Endothelial cell of umbilical vein (primary cell): ENCODE data around the gene DDHD1. TPM values are rescaled to one million over a fixed set of nuclear protein-coding genes. Genes with fewer than 3 reads are reported as not detected.

Experiments used
- BruUV-seq: library from RNA; stranded (reverse); fragments of 400-500 nt; replicated peaks from 2 replicates; lab custom pipeline; 2021; lab: Mats Ljungman, UMichigan
- CTCF ChIA-PET: fragments of 300-600, 350-600 bp; sonication (Branson Sonifier 250); formaldehyde crosslinking; loops from one replicate; lab custom pipeline; 2021; ENCODE audit warnings: antibody characterized with exemption, inconsistent platforms; lab: Charles Lee
- POLR2A ChIA-PET: fragments of 300-600, 350-600 bp; sonication (Branson Sonifier 250); formaldehyde crosslinking; loops from one replicate; lab custom pipeline; 2021; ENCODE audit warnings: antibody characterized with exemption, inconsistent platforms; lab: Charles Lee
- DNase-seq: peaks from one replicate; pipeline ENCODE4 v3.0.0-alpha.2; 2011; ENCODE audit warnings: low read depth, low spot score
- FAIRE-seq: peaks from 2 replicates; lab custom pipeline; 2011; peaks lifted over from hg19 to GRCh38; lab: Jason Lieb, UNC
- H2AFZ ChIP-seq: 2 replicates; pipeline ENCODE4 v1.6.0; 2012; ENCODE audit warnings: low read depth, low read length, control low read depth, inconsistent platforms
- H3K27ac ChIP-seq: 2 replicates; pipeline ENCODE4 v1.5.1; 2011; ENCODE audit warnings: low read depth, mild to moderate bottlenecking, control low read depth, low read length, moderate library complexity; ENCODE audit not compliant: insufficient read depth
- H3K27me3 ChIP-seq, 2 experiments: 2 replicates each; pipeline versions ENCODE4 v1.6.0 to v1.6.1; 2011; ENCODE audit warnings: low read length in 2 of 2, mixed read lengths in 1 of 2; ENCODE audit not compliant: control insufficient read depth in 2 of 2, insufficient read depth in 2 of 2
- H3K36me3 ChIP-seq, 2 experiments: 2 replicates in 1 of 2; 3 replicates in 1 of 2; pipeline ENCODE4 v1.5.1; 2011; ENCODE audit warnings: low read length in 2 of 2, mild to moderate bottlenecking in 1 of 2, moderate library complexity in 1 of 2; ENCODE audit not compliant: control insufficient read depth in 2 of 2, insufficient read depth in 2 of 2; ENCODE audit errors: extremely low read depth in 1 of 2
- H3K4me1 ChIP-seq: 3 replicates; pipeline ENCODE4 v1.5.1; 2011; ENCODE audit warnings: mild to moderate bottlenecking, low read length; ENCODE audit not compliant: control insufficient read depth, insufficient read depth; ENCODE audit errors: extremely low read depth
- H3K4me2 ChIP-seq: 2 replicates; pipeline ENCODE4 v1.6.1; 2011; ENCODE audit warnings: low read length, control low read depth, mixed read lengths; ENCODE audit not compliant: insufficient read depth
- H3K4me3 ChIP-seq, 3 experiments: fragments of 200-600 bp in 1 of 3; sonication (generic), shearing (Covaris generic) in 1 of 3; replicated peaks in 1 of 3; 2 replicates each; pipeline ENCODE4 v1.5.1; 2011 to 2016; ENCODE audit warnings: control low read depth in 3 of 3, low read length in 3 of 3, mild to moderate bottlenecking in 2 of 3, inconsistent platforms in 1 of 3, low read depth in 1 of 3, moderate library complexity in 1 of 3; ENCODE audit not compliant: insufficient read depth in 1 of 3
- H3K79me2 ChIP-seq: 2 replicates; pipeline ENCODE4 v1.6.0; 2012; ENCODE audit warnings: low read length, inconsistent platforms; ENCODE audit not compliant: control insufficient read depth, insufficient read depth
- H3K9ac ChIP-seq: replicated peaks from 2 replicates; pipeline ENCODE3; 2011; ENCODE audit warnings: low read length, control low read depth; ENCODE audit not compliant: insufficient read depth; ENCODE audit errors: extremely low read depth
- H3K9me1 ChIP-seq: replicated peaks from 3 replicates; pipeline ENCODE4 v1.6.0; 2011; ENCODE audit warnings: mild to moderate bottlenecking, low read length; ENCODE audit not compliant: control insufficient read depth, insufficient read depth; ENCODE audit errors: extremely low read depth
- H3K9me3 ChIP-seq: replicated peaks from 2 replicates; pipeline ENCODE4 v1.5.1; 2012; ENCODE audit warnings: low read length, inconsistent platforms; ENCODE audit not compliant: control insufficient read depth, insufficient read depth
- H4K20me1 ChIP-seq: replicated peaks from 2 replicates; pipeline ENCODE3; 2011; ENCODE audit warnings: mild to moderate bottlenecking, low read length; ENCODE audit not compliant: control insufficient read depth, insufficient read depth; ENCODE audit errors: extremely low read depth
- CTCF ChIP-seq, 2 donors: IDR thresholded peaks; 1 replicate in 1 of 2; 2 replicates in 1 of 2; pipeline ENCODE4 v1.5.1; 2011; ENCODE audit warnings: low read length in 2 of 2, mild to moderate bottlenecking in 2 of 2, moderate library complexity in 2 of 2, control low read depth in 1 of 2, inconsistent platforms in 1 of 2, low read depth in 1 of 2; ENCODE audit not compliant: insufficient read depth in 1 of 2; ENCODE audit errors: extremely low read depth in 1 of 2
- EZH2 ChIP-seq: IDR thresholded peaks from 2 replicates; pipeline ENCODE4 v1.6.1; 2012; ENCODE audit warnings: borderline replicate concordance, low read depth, mild to moderate bottlenecking, moderate library complexity, low read length, inconsistent platforms; ENCODE audit not compliant: severe bottlenecking
- FOS ChIP-seq: IDR thresholded peaks from 2 replicates; pipeline ENCODE4 v1.6.1; 2011; ENCODE audit warnings: mild to moderate bottlenecking, low read length, moderate library complexity, borderline replicate concordance; ENCODE audit not compliant: insufficient read depth
- GATA2 ChIP-seq: IDR thresholded peaks from 2 replicates; pipeline ENCODE4 v1.7.0; 2011; ENCODE audit warnings: low read depth, mild to moderate bottlenecking, moderate library complexity, mixed read lengths, low read length; ENCODE audit not compliant: insufficient read length, insufficient read depth
- JUN ChIP-seq: IDR thresholded peaks from 2 replicates; pipeline ENCODE4 v1.6.1; 2011; ENCODE audit warnings: borderline replicate concordance, low read depth; ENCODE audit not compliant: insufficient read length, insufficient read depth
- MAX ChIP-seq: IDR thresholded peaks from 2 replicates; pipeline ENCODE4 v1.6.1; 2011; ENCODE audit not compliant: insufficient read depth, insufficient read length
- MYC ChIP-seq: IDR thresholded peaks from one replicate; pipeline ENCODE4 v1.6.1; 2011; ENCODE audit warnings: mild to moderate bottlenecking, low read depth, low read length
- POLR2A ChIP-seq: IDR thresholded peaks from 2 replicates; pipeline ENCODE4 v1.6.1; 2012; ENCODE audit warnings: low read depth, mild to moderate bottlenecking, control low read depth, low read length
- POLR2AphosphoS5 ChIP-seq: IDR thresholded peaks from 2 replicates; pipeline ENCODE4 v1.6.1; 2012; ENCODE audit warnings: low read depth, mild to moderate bottlenecking, control low read depth, low read length, moderate library complexity; ENCODE audit not compliant: insufficient read depth
- dilution Hi-C: fragments of 300-500 bp; cut with MboI; formaldehyde crosslinking; loops from one replicate; pipeline ENCODE4 v1.15.0; 2019; ENCODE audit warnings: low sequenced_read_pairs; ENCODE audit not compliant: extremely low pct_ligation_motif_present
- intact Hi-C: fragments of 100-400 bp; cut with micrococcal nuclease; formaldehyde crosslinking; loops from one replicate; pipeline ENCODE4 v1.10.0; 2022
- polyA plus RNA-seq, 4 experiments: library from polyadenylated mRNA; depleted of rRNA in 3 of 4; stranded (reverse) in 3 of 4; unstranded in 1 of 4; fragments of >200 nt; gene quantifications; 2 replicates each; pipeline versions ENCODE4 v1.2.1 to v1.2.3, GENCODE V29; 2011 to 2012; ENCODE audit warnings: missing spikeins in 1 of 4
- total RNA-seq: library from RNA; stranded (reverse); gene quantifications from 2 replicates; pipeline ENCODE4 v1.2.3, GENCODE V29; 2021

The DDHD1 gene
- total and polyA plus RNA-seq, 2 donors (not counting 3 experiments of a cell fraction or from before 2014, with no cell fraction given), result 2.7 to 12.4 TPM

GRCh38 chr14:53152184-53152886, 788 bp downstream of the DDHD1 start:
- POLR2A ChIA-PET, result no interaction called here
- dilution Hi-C loops, result no loop called here

GRCh38 chr14:53151523-53152183, 1.5 kb downstream of the DDHD1 start:
- FAIRE-seq, result peak; percentile 31
- ChIA-PET CTCF (interaction anchor here (0.6 to 3.2 kb wide), 10 partner anchors 10 to 1196 kb away, joined by 3 to 17 read pairs (median 4); no protein-coding TSS in a partner anchor), POLR2A (no interaction called here)
- Histone ChIP-seq H3K36me3 (no peaks in the 10 kb centered on the region), H2AFZ (peak overlapping the region; percentile 89), H3K4me1 (peaks cover 8% of the 10 kb centered on the region), H3K27ac (peak overlapping the region; percentile 61), H3K27me3 (no peaks in the 10 kb centered on the region), H3K9me3 (no peaks in the 10 kb centered on the region), H3K79me2 (peaks cover 27% of the 10 kb centered on the region), H3K4me3 (peak overlapping the region; percentile 59 to 73 (median 61)), H4K20me1 (no peaks in the 10 kb centered on the region), H3K4me2 (peak overlapping the region; percentile 85), H3K9me1 (no peaks in the 10 kb centered on the region), H3K9ac (peak overlapping the region; percentile 78)
- dilution Hi-C loops (no loop called here), intact Hi-C loops (loop anchor here (2.0 to 10.0 kb wide), 2 partner anchors 65 to 953 kb away; no protein-coding TSS in a partner anchor)
- TF ChIP-seq POLR2A (no peak), POLR2AphosphoS5 (no peak), GATA2 (no peak), CTCF (IDR thresholded peaks at IDR 0.05; ENCODE audit: extremely low read depth in 1 of 2, insufficient read depth in 1 of 2, low read depth in 1 of 2, low read length in 2 of 2) (no peak), JUN (no peak), MAX (no peak), MYC (no peak), EZH2 (no peak)
- peak; percentile 45 for DNase-seq
- no TSS peak for BruUV-seq

More at GRCh38 chr14:53152184-53152886, 788 bp downstream of the DDHD1 start:
- Histone ChIP-seq H3K4me3 (peak overlapping the region; percentile 59 to 73 (median 61)), H3K4me1 (peaks cover 8% of the 10 kb centered on the region), H3K27me3 (no peaks in the 10 kb centered on the region), H4K20me1 (no peaks in the 10 kb centered on the region), H3K4me2 (peak overlapping the region; percentile 85), H3K27ac (peak overlapping the region; percentile 61), H3K9me3 (no peaks in the 10 kb centered on the region), H3K9me1 (no peaks in the 10 kb centered on the region), H3K36me3 (no peaks in the 10 kb centered on the region), H3K79me2 (peaks cover 25% of the 10 kb centered on the region), H2AFZ (peak overlapping the region; percentile 89), H3K9ac (peak overlapping the region; percentile 78)
- TF ChIP-seq MAX (peak; percentile 8), FOS (no peak), POLR2AphosphoS5 (no peak)
- intact Hi-C loops, result loop anchor here (10.0 kb wide), 1 partner anchor 952 kb away; no protein-coding TSS in a partner anchor
- CTCF ChIA-PET, result interaction anchor here (0.7 to 3.2 kb wide), 14 partner anchors 9 to 1195 kb away, joined by 3 to 17 read pairs (median 3); no protein-coding TSS in a partner anchor
- DNase-seq, result peak; percentile 64
- no TSS peak for BruUV-seq
- FAIRE-seq, result no peak
